ENCODE results near the gene PANK4. TPM values are rescaled to one million over a fixed set of nuclear protein-coding genes. Genes with fewer than 3 reads are reported as not detected.
A peak's percentile ranks its signal among the peaks of the same experiment; 100 is the strongest.

PANK4 gene
- total and polyA plus RNA-seq, 9 of the 15 experiments (the other 6 are each of a cell fraction or from before 2014, with no cell fraction given) = 0.93 to 55.6 (median 31.5) TPM

GRCh38 chr1:2560299-2561073, 34.1 kb upstream of the PANK4 start (continued):
- TF ChIP-seq PHF8 (IDR thresholded peaks at IDR 0.05; ENCODE audit: borderline replicate concordance, low read length) (no peak), NR1H2 (CRISPR knock-in tag; IDR thresholded peaks at IDR 0.05) (no peak), FIP1L1 (IDR thresholded peaks at IDR 0.05; ENCODE audit: low read depth, low read length, poor library complexity, severe bottlenecking) (no peak), HOXB6 (CRISPR knock-in tag; IDR thresholded peaks at IDR 0.05; ENCODE audit: borderline replicate concordance) (no peak), ZBTB7A (IDR thresholded peaks at IDR 0.05; ENCODE audit: borderline replicate concordance, control insufficient read depth, low read depth, low read length) (no peak), PBX2 (CRISPR knock-in tag; IDR thresholded peaks at IDR 0.05; ENCODE audit: low read depth) (no peak), PBX2 (tag; conservative IDR thresholded peaks at IDR 0.05; ENCODE audit: low read depth) (no peak), JUND (IDR thresholded peaks at IDR 0.05; ENCODE audit: borderline replicate concordance, low read depth, low read length) (no peak), JUND (tag; IDR thresholded peaks at IDR 0.05; ENCODE audit: borderline replicate concordance, low read depth, low read length) (no peak), NRF1 (conservative IDR thresholded peaks at IDR 0.05 in 1 of 2, IDR thresholded peaks at IDR 0.05 in 1 of 2) (no peak), ZNF263 (CRISPR knock-in tag; IDR thresholded peaks at IDR 0.05; ENCODE audit: borderline replicate concordance) (peak; percentile 46; the same call in 1 of the 2 replicates), WHSC1 (IDR thresholded peaks at IDR 0.05; ENCODE audit: low read length) (no peak), FOXM1 (IDR thresholded peaks at IDR 0.05; ENCODE audit: low read depth) (no peak), FOXM1 (CRISPR knock-in tag; IDR thresholded peaks at IDR 0.05; ENCODE audit: low read depth) (no peak), SNRNP70 (optimal IDR thresholded peaks at IDR 0.05; ENCODE audit: low read depth, low read length) (no peak), SRSF7 (optimal IDR thresholded peaks at IDR 0.05; ENCODE audit: low read depth, low read length) (no peak), SMAD3 (CRISPR knock-in tag; conservative IDR thresholded peaks at IDR 0.05) (no peak), CREB3 (tag; conservative IDR thresholded peaks at IDR 0.05; ENCODE audit: low read depth) (no peak), CBFA2T2 (conservative IDR thresholded peaks at IDR 0.05) (peak; percentile 33; the same call in 1 of the 2 replicates), ZBED1 (IDR thresholded peaks at IDR 0.05) (no peak), TCF3 (CRISPR knock-in tag; IDR thresholded peaks at IDR 0.05) (peak; percentile 78), LARP7 (IDR thresholded peaks at IDR 0.05) (no peak), DEAF1 (CRISPR knock-in tag; IDR thresholded peaks at IDR 0.05) (no peak)
- TF ChIP-seq, protein P1, sequence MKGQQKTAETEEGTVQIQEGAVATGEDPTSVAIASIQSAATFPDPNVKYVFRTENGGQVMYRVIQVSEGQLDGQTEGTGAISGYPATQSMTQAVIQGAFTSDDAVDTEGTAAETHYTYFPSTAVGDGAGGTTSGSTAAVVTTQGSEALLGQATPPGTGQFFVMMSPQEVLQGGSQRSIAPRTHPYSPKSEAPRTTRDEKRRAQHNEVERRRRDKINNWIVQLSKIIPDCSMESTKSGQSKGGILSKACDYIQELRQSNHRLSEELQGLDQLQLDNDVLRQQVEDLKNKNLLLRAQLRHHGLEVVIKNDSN (CRISPR knock-in tag; IDR thresholded peaks at IDR 0.05) = peak; percentile 63
